ENCODE measurements around the gene MGAT3.
A peak's percentile ranks its signal among the peaks of the same experiment; 100 is the strongest.

Gene MGAT3

DNA sequence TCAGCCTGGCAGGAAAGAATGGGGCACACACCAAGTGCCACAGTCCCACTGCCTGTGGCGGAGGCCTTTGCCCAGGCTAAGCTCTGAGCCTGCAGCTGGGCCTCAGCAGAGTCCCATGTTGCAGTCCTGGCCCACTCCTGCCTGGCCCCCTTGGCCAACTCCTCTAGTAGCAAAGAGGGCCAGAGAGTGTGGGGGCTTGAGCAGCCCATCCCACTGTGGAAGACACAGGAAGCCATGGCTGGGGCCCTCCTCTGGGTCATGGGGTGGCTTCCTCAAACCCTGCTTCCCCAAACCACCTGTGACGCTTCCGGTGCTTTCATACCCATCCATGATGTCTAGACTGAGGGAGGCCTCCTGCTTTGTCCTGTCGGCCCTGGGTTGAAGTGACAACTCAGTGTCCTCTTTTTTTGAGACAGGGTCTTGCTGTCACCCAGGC lies 69.9 kb downstream of the MGAT3 start:
- DNase-seq (ENCODE audit: low read depth in 1 of 2, low spot score in 1 of 2) = no peak

DNA sequence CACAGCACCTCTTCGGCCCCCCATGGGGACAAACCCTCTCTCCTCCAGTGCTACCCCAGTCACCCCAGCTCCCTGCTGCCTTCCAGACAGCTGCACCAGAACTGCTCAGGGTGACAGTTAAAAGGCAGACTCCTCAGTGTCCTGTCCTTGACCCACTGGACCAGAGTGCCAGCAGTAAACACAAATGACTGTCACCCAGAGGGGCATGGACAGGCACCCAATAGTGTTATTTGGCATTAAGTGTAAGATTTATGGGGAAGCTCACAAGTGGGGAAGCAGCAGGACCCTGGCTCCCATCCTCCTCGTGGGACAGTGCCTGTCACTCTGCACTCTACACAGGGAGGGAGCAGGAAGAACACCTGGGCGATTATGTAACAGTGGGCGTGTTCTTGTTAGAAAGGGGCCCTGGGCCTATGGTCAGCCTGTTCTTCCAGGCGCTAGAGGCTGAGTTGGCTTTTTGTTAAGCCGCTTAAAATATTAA lies 70.7 kb downstream of the MGAT3 start:
- no peak for DNase-seq (ENCODE audit: low read depth in 1 of 2, low spot score in 1 of 2)

DNA sequence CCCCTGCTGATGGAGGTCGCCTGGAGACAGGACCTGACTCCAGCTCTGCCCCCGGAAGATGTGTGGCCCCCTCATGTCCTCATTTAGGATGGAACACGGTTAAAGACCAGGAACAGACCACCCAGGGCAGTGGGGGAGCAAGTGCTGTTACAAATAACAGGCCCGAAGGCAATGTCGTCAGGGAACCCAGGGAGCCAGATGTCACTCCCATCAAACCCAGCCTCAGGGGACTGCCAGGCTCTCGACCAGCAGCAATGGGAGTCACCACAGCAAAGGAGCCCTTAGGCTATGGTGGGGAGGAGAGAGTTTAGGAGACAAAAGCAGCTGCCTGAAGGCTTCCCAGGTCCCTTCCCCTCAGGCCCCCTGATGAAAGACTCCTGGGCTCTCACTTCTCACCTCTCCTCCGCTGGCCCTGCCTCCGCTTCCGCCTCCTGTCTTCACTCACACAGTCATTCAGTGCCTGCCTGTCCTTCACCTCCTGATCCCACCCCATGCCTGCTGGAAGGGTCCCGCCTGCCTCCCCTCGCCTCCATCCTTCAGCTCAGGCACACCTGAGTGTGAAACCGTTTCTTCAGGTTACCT lies 71.4 kb downstream of the MGAT3 start:
- DNase-seq (ENCODE audit: low read depth in 1 of 2, low spot score in 1 of 2) = no peak

DNA sequence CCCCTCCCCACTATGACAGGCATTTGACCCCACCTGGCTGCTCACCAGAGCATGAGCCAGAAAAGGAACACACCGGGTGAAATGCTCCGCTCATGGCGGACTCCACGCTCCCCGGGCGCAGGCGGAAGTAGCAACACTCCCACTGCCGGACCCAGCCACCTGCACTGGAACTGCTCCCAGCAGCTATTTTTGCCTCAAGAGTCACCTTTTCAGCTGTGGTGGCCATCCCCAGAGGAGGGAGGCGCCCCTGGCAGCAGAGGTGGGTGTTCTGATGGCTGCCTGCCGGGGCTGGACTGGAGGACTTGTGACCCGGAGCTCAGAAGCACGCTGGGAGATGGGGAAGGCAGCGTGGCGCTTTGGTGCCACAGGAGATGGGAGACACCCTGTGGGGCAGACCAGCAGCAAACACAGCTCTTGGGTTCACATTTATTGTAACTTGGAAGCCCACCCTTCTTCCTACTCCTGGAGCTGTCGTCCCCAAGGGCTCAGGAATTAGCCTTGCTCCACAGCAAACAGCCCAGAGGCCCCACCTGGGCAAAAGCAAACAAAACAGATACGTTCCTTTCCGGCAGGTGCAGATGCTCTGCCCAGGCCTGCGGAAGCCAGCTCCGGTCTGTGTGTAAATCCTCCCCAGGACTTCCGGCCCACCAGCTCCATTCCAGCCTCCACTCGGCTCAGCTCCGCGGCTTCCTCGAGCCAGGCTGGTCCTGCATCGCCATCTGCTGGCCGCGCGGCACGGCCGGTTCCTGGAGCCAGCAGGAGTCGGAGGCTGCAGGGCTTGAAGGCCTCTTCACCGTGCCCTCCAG lies 72.1 kb downstream of the MGAT3 start:
- peak; percentile 87 for DNase-seq (ENCODE audit: low read depth in 1 of 2, low spot score in 1 of 2)

DNA sequence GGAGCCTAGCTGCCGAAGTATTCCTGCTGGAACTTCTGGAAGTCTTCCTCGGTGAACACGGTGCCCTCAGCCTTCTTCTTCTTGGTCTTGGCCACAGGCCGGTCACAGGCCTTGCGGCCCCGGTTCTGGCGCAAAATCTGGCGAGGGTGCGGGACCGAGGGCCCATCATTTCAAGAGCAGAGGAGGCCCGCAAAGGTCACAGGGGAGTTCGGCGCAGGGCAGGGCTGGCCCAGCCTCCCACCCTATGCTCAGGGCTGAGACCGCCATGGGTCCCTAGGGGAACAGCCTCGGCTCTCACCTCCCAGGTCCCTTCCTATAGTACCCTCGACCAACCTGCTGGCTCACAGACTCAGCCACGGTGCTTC lies 72.7 kb downstream of the MGAT3 start:
- DNase-seq (ENCODE audit: low read depth in 1 of 2, low spot score in 1 of 2) = no peak

DNA sequence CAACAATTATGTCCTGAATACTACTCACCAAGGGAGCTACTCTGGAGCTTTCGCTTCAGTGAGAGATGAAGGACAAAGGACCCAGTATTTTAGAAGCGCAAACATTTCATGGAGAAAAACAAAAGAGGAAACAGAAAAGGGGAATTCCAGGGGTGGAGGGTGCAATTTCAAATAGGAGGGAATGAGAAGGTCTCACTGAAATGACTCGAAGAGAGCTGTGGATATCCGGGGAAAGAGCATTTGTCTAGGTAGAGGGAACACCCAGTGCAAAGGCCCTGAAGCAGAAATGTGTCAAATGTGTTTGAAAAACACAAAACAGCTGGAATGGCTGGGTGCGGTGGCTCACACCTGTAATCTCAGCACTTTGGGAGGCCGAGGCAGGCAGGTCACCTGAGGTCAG lies 73.3 kb downstream of the MGAT3 start:
- DNase-seq (ENCODE audit: low read depth in 1 of 2, low spot score in 1 of 2) = no peak

DNA sequence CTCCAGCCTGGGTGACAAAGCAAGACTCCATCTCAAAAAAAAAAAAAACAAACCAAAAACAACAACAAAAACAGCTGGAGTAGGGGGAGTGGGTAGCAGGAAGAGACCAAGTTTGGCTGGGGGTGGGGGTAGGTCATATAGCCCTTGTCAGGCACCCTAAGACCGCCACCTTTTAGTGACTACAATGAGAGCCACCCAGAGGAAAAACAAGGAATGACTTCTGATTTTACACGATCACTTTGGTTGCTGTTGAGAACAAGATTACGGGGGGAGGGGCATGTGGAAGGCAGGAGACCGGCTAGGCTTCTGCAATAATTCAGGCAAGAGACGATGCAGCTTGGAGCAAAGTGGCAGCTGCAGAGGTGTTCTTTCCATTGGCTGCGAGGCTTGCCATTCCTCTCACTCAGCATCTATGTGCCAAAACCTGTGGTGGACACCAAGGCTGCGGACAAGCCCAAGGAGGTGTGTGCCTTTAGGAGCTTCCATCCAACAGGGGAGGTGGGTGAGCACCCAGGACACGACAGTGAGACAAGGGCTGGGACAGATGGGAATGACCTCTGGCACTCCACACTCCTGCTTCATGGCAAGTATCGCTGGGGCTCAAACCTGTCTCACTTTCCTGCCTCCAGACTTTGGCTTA lies 74.0 kb downstream of the MGAT3 start:
- no peak for DNase-seq (ENCODE audit: low read depth in 1 of 2, low spot score in 1 of 2)

DNA sequence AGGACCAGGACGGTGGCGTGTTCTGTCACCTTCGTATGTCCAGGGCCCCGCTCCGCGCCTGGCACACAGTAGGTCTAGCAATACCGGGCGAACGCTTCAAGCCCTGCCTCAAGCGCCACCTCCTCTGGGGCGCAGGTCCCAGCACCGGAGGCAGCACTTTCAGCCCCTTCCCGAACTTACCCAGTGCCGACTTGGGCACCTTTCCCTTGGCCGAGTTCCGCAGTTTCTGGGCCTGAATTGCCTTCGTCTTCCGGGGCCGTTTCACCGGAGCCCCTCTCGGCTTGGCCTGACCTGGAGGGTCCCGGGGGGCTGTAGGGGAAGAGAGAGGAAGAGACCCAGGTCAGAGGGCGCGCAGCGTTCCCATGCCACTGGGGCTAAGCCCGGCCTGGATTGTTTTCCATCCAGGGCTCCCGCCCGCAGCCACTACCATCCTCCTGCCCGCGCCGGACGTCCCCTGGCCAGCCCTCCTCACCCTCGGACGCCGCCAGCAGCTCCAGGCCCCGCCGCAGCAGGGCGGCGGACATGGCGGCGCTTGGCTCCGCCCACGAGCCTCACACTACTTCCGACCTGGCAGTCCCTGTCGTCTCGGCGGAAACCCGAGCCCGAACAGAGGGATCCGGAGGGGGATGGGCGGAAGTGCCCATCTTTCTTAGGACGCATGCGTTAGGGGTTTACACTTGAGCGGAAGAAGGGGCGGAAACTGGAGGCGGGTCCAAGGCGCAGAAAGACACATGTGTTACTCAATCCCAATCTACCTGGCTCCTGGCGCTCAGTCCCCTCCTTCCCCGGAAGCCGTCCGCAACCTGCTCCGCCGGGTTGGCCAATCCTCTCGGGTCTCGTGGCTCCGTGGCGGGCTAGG lies 75.6 kb downstream of the MGAT3 start, which contains the start of gene RPS19BP1:
Gene RPS19BP1, minus strand, starts transcription at position 534 of the 859 bp plus-strand sequence. Its CDS starts 10 bp downstream, at position 524.
- peak; percentile 98 for DNase-seq (ENCODE audit: low read depth in 1 of 2, low spot score in 1 of 2)

DNA sequence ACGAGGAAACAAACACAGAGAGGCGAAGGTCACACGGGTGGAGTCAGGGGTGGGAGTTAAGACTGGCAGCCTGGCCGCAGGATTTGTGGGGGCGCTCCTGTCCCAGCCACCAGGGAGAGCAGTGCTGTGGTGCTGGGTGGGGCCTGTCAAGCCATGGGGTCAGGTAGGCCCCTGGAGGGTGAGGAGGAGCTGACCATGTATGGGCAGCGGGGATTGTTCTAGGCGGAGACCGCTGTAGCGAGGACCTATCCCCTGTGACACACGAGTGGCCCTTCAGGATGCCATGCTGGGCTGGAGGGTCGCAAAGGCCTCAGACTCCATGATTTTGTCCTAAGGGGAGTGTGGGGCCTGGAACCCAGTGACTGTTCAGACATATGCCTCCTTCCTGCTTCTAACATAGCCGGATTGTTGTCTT lies 77.3 kb downstream of the MGAT3 start:
- DNase-seq (ENCODE audit: low read depth in 1 of 2, low spot score in 1 of 2) = no peak

DNA sequence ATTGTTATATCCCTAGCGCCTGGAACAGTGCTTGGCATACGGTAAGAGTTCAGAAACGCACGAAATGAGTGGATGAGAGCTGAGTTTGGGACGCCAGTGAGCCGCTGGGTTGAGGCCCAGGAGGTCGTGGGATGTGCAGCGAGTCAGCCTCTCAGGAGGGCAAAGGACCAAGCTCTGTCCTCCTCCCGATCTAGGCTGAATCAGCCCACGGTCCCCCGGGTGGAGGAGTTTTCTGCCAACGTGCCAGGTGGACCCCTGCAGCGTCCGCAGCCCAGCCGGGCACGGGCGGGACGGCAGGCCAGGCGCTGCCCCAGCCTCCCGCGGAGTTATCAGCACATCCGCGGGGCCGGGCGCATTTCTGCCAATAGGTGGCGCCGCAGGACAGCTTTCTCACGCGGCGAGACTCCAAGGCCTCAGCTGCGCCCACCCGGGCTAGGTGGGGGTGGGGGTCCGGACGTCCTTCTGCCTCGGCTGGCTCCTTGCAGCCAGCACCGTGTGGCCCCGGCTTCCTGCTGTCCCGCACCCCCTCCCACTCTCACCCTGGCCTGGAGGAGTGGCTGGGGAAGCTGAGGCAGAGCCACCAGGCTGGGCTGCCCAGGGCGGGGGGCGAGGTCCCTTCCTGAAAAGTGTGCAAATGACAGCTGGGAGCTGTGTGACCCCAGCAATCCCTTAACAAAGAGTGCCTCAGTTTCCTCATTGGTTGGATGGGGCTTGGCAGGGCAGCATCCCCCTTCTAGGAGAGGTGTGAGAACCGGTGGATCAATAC lies 78.0 kb downstream of the MGAT3 start:
- peak; percentile 68 to 69 for DNase-seq (ENCODE audit: low read depth in 1 of 2, low spot score in 1 of 2)

DNA sequence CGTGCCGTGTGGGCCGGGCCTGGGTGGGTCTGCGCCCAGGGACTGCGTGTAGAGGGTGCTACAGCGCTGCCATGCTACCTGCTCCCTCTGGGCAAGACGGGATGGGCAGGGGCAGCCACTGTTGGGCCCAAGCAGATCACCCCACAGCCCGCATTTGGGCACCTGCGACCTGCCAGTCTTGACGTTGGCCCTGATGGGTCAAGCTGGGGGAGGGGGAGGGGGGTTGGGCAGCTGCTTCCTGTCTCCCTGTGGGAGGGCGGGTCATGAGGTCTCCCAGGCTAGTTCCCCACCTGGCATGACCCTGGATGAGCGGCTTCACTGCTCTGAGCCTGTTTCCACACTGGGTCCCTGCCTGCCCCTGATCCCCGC lies 78.5 kb downstream of the MGAT3 start:
- DNase-seq (ENCODE audit: low read depth in 1 of 2, low spot score in 1 of 2) = no peak

DNA sequence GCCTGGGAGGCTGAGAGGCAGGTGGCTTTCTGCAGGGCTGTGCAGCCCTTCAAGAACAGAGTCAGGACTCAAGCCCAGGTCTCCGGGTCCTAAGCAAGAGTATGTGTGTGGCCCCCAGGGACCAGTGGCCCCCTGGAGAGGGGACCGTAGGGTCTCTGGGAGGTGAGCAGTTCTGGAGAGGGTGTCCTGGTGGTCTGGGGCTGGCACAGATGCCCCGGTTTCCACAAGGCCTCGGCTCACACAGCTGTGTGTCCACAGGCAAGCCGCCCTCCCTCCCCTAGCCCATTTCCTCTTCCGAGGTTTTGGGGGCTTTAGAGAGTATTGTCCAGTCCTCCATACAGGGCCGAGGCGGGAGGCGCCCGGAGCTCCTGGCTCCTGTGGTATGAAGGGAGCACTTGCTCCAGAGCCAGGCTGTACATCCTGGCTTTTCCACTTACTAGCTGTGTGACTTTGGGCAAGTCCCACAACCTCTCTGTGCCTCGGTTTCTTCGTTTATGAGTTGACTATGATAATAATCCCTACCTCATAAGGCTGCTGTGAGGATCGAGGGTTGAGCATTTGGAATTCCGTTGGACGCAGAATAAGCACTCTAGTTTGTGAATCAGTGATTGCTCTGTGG lies 79.1 kb downstream of the MGAT3 start:
- DNase-seq (ENCODE audit: low read depth in 1 of 2, low spot score in 1 of 2) = no peak

DNA sequence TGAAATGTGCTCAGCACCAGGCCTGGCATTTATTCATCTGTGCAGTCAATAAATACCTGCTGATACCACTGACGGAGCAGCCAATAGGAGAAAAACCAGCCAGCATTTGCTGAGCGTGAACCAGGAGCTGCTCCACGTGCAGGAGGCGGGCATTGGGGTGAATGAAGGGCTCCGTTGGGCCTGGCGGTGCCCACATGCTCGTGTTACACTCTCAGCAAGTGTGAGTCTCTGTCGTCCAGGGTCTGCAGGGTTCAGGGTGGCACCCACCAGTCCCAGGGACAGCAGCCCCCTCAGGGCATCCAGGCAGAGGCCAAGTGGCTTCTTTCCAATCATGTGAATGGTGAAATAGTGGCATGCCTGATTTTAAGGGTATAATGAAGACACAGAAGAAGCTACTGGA lies 79.9 kb downstream of the MGAT3 start:
- DNase-seq (ENCODE audit: low read depth in 1 of 2, low spot score in 1 of 2) = no peak

DNA sequence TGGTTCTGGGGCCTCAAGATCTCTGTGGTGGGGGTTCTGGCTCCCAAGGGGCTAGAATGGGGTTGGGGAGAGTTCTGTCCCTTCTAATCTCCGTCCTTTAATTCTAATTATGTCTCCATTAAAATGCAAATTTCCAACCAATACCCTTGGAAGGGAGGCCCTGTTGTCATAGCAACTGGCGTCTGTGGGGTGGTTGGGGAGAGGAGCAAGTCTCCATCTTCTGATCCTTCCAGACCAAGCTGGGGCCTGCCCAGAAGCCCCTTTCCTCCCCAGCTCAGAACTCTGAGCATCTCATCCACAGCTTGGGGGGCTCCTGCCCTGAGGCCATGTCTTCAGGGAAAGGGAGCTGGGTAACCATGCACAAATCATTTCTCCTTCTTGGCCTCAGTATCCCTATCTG lies 81.2 kb downstream of the MGAT3 start:
- DNase-seq (ENCODE audit: low read depth in 1 of 2, low spot score in 1 of 2) = no peak
